Thoracic aorta endothelial cell (primary cell): Measurements from ENCODE around the gene TBX10. TPM values are rescaled to one million over a fixed set of nuclear protein-coding genes. Genes with fewer than 3 reads are reported as not detected.

Experiments used
- small RNA-seq: library from RNA; depleted of rRNA; stranded (forward); fragments of <200 nt; gene quantifications from one replicate; pipeline ENCODE3, GENCODE V24; 2012
- total RNA-seq: library from RNA; depleted of rRNA; stranded (reverse); fragments of >200 nt; gene quantifications from 2 replicates; pipeline ENCODE4 v1.2.3, GENCODE V29; 2012

Gene TBX10
- not detected in 2 replicates for total RNA-seq

DNA sequence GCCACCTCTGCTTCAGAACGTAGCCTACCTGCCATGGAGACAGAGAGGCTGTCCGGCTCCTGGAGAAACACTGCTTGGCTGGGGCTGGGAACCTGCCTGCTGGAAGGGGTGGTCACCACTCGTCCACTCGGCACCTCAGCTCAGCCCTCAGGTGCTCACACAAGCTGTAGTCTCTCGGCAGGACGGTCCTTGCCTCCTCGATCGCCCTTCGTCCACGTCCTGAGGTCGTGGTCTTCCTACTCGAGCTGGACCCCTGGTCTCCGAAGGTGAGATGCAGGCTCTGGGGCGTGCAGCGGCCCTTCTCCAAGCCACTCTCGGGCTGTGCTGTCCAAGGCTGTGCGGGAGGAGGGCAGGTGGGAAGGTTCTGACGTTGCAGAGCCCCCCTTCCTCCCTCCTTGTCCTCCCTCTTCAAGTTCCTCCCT, at the start of gene TBX10:
Gene TBX10 (minus strand): TSS at position 326 of the 422 bp plus-strand sequence. CDS start 291 bp downstream, at position 35.

DNA sequence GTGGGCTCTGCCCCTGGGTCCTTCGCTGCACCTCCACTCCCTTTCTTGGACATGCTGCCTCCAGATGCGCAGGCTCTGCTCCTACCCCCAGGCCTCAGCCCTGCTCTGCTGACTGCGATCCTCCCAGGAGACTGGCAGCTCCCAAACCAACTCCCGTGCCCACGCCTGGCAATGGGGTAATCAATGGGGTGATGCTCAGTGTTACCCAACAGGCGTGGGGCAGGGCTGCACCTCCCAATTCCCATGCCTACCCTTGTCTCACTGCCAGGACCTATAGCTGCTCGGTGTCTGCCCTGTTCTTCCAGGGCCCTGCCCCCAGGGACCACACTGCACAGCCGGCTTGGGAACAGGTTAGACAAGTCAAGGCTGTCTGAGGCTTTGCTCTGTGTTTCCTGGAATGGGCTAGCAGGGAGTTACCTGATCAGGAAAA, 34.9 kb upstream of the TBX10 start, which contains the start of gene ALDH3B2:
Gene ALDH3B2 (minus strand): TSS at position 182 of the 430 bp plus-strand sequence. CDS start 7,688 bp downstream, outside the sequence.

DNA sequence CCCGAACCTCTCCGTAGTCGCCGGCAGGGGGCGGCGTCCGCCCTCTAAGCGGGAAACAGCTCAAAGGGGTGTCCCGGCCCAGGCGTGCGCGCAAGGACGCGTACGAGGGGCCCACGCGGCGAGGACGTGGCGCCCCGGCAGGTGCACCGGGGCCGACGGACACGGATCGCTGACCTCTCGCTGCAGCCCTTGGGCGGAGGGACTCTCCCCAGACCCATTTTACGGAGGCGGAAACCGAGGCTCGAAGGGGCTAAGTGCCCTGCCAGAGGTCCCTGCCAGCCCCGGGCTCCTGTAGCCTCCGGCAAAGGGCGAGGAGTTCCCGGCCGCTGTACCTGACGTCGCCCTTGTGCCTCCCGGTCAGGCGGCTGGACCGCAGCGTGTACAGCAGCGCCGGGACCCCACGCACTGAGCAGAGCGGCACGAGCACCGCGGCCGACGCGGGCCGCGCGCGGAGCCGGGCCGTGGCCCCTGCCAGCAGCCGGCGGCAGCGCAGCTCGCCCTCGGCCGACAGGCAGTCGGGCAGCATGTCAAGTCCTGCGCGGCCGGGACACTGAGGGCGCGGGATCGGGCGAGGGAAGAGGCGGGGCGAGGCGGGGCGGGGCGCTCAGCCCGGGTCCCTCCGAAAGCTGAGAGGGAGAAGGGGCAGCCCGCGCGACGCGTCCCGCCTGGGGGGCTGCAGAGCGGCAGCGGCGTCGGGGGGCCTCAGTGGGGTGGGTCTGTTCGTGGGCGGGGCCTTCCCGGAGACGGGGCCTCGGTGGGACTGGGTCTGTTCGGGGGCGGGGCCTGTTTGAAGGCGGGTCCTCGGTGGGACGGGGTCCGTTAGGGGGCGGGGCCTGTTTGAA, 10.0 kb downstream of the TBX10 start, which contains the start of gene NUDT8:
Gene NUDT8 (minus strand): TSS at position 552 of the 842 bp plus-strand sequence. CDS start 26 bp downstream, at position 526.

GRCh38 chr11:67606492-67607295, 32.9 kb downstream of the TBX10 start, which contains the start of gene NDUFV1:
NDUFV1 (plus strand) TSS chr11:67606936; CDS start chr11:67607005, 69 bp downstream.

GRCh38 chr11:67583247-67584204, 56.0 kb downstream of the TBX10 start, which contains the start of gene GSTP1:
GSTP1 (plus strand) TSS chr11:67583812; CDS start chr11:67583844, 32 bp downstream.

Small RNAs within 50 kb of the gene (small RNA-seq; reads per million reads assigned to genes)
- not detected for gene AP003385.3
- 3.3 reads per million, percentile 68 among the genes with 10 or more reads in this experiment for gene RPL37P2

Other genes with a start within 250 kb of the TBX10 start
- 4.4 and 6.7 TPM in 2 replicates for gene RAD9A, start 247.8 kb downstream of the TBX10 start, total RNA-seq
- 200 and 207 TPM in 2 replicates for gene PPP1CA, start 237.9 kb downstream of the TBX10 start, total RNA-seq
- not detected in 2 replicates for gene TBC1D10C, start 235.7 kb downstream of the TBX10 start, total RNA-seq
- gene CARNS1, start 224.1 kb downstream of the TBX10 start, total RNA-seq = 0.13 and 0.22 TPM in 2 replicates
- 39.9 and 47.4 TPM in 2 replicates for gene RPS6KB2, start 211.3 kb downstream of the TBX10 start, total RNA-seq
- gene PTPRCAP, start 202.1 kb downstream of the TBX10 start, total RNA-seq = 0.27 and 0.93 TPM in 2 replicates
- 84.4 and 99.6 TPM in 2 replicates for gene CORO1B, start 196.3 kb downstream of the TBX10 start, total RNA-seq
- gene GPR152, start 187.0 kb downstream of the TBX10 start, total RNA-seq = not detected in 2 replicates
- 0.65 and 1.1 TPM in 2 replicates for gene CABP4, start 184.4 kb downstream of the TBX10 start, total RNA-seq
- gene TMEM134, start 170.5 kb downstream of the TBX10 start, total RNA-seq = 19.4 and 20.2 TPM in 2 replicates
- 34.6 and 37.0 TPM in 2 replicates for gene AIP, start 156.7 kb downstream of the TBX10 start, total RNA-seq
- gene PITPNM1, start 134.4 kb downstream of the TBX10 start, total RNA-seq = 10.1 and 16.3 TPM in 2 replicates
- gene CDK2AP2, start 131.6 kb downstream of the TBX10 start, total RNA-seq = 21.1 and 22.7 TPM in 2 replicates
- not detected in 2 replicates for gene CABP2, start 116.3 kb downstream of the TBX10 start, total RNA-seq
- 635 and 696 TPM in 2 replicates for gene GSTP1, start 56.0 kb downstream of the TBX10 start, total RNA-seq
- 156 and 162 TPM in 2 replicates for gene NDUFV1, start 32.8 kb downstream of the TBX10 start, total RNA-seq
- 9.6 and 12.3 TPM in 2 replicates for gene NUDT8, start 9.8 kb downstream of the TBX10 start, total RNA-seq
- not detected in 2 replicates for gene ACY3, start 11.0 kb upstream of the TBX10 start, total RNA-seq
- not detected in 2 replicates for gene ALDH3B2, start 34.9 kb upstream of the TBX10 start, total RNA-seq